Spleen (tissue), 11 donors: ENCODE measurements around the gene NUDT4. TPM values are rescaled to one million over a fixed set of nuclear protein-coding genes. Genes with fewer than 3 reads are reported as not detected.
"Not testable (repeated sequence)": the region's sequence is repeated elsewhere in the genome, so short reads cannot be mapped to it uniquely, and the experiment has no call there.

Experiments
- DNase-seq: peaks from one replicate; pipeline ENCODE4 v3.0.0-alpha.2; 2020
- H3K27ac ChIP-seq, 8 donors: fragments of 200-600 bp; sonication (generic) in 7 of 8; 1 replicate in 4 of 8; 2 replicates in 4 of 8; pipeline versions ENCODE4 v1.5.0 to v1.8.0; 2016 to 2021; ENCODE audit warnings: inconsistent platforms in 4 of 8, mild to moderate bottlenecking in 4 of 8, moderate library complexity in 1 of 8
- H3K27me3 ChIP-seq, 7 donors: fragments of 200-600 bp; sonication (generic) in 6 of 7; replicated peaks in 1 of 7; 1 replicate in 4 of 7; 2 replicates in 3 of 7; pipeline versions ENCODE4 v1.5.0 to v1.8.0; 2016 to 2021; ENCODE audit warnings: inconsistent platforms in 3 of 7, mild to moderate bottlenecking in 1 of 7
- H3K36me3 ChIP-seq, 6 donors: fragments of 200-600 bp; sonication (generic) in 5 of 6; 1 replicate in 4 of 6; 2 replicates in 2 of 6; pipeline versions ENCODE4 v1.5.0 to v1.8.0; 2016 to 2021; ENCODE audit warnings: inconsistent platforms in 2 of 6
- H3K4me1 ChIP-seq, 6 donors: fragments of 200-600 bp; sonication (generic) in 5 of 6; 1 replicate in 3 of 6; 2 replicates in 3 of 6; pipeline versions ENCODE4 v1.5.0 to v1.8.0; 2016 to 2021; ENCODE audit warnings: inconsistent platforms in 3 of 6
- H3K4me3 ChIP-seq, 8 donors: fragments of 200-600 bp; sonication (generic) in 7 of 8; 1 replicate in 4 of 8; 2 replicates in 4 of 8; pipeline versions ENCODE4 v1.5.0 to v1.8.0; 2016 to 2021; ENCODE audit warnings: inconsistent platforms in 4 of 8, mild to moderate bottlenecking in 4 of 8, moderate library complexity in 2 of 8
- H3K9me3 ChIP-seq, 8 donors: fragments of 200-600 bp; sonication (generic) in 7 of 8; 1 replicate in 4 of 8; 2 replicates in 4 of 8; pipeline versions ENCODE4 v1.5.0 to v1.8.0; 2016 to 2021; ENCODE audit warnings: inconsistent platforms in 4 of 8
- POLR2A ChIP-seq, 3 donors: fragments of 450-650 bp; IDR thresholded peaks; one replicate each; pipeline ENCODE4 v1.5.1; 2017; ENCODE audit warnings: antibody characterized with exemption in 3 of 3, mild to moderate bottlenecking in 1 of 3
- POLR2AphosphoS5 ChIP-seq, 3 donors: sonication (generic); formaldehyde crosslinking; IDR thresholded peaks; one replicate each; pipeline ENCODE4 v1.5.1; 2017; ENCODE audit warnings: antibody characterized with exemption in 3 of 3
- WGBS, 5 donors: extraction: QIAGEN DNeasy Blood & Tissue Kit in 3 of 5; methylation state at CpG; one replicate each; pipeline versions ENCODE4 v1.1.5 to v1.1.7; 2013 to 2018; 5-methylcytosine and 5-hydroxymethylcytosine counted together
- intact Hi-C: fragments of 100-400 bp; cut with DNase I; formaldehyde crosslinking; loops from one replicate; pipeline ENCODE4 v1.15.0; 2023; ENCODE audit warnings: low total_unique reads
- polyA plus RNA-seq, 3 donors: library from polyadenylated mRNA; stranded (reverse); fragments of 200-250 nt; gene quantifications; one replicate each; pipeline ENCODE4 v1.2.1, GENCODE V29; 2013
- total RNA-seq, 7 donors: library from RNA; depleted of rRNA in 3 of 7; stranded (reverse); fragments of >200 nt in 3 of 7; fragmentation: NEBNext Ultra II Directional in 4 of 7; extraction: Animal tissue kit (Norgen Biotek cat#: 25700) in 4 of 7; gene quantifications; one replicate each; pipeline versions ENCODE4 v1.1.0 to v1.2.1, GENCODE V29; 2016 to 2021
- TF ChIP-seq, protein P1 (sequence below), 11 experiments: fragments of 200-600 bp in 7 of 11; fragments of 450-650 bp in 4 of 11; sonication (generic) in 4 of 11; IDR thresholded peaks in 8 of 11; conservative IDR thresholded peaks in 3 of 11; 1 replicate in 7 of 11; 2 replicates in 4 of 11; pipeline versions ENCODE4 v1.4.0 to v1.8.0; 2016 to 2021; ENCODE audit warnings: antibody characterized with exemption in 11 of 11, inconsistent platforms in 4 of 11, mild to moderate bottlenecking in 1 of 11
- donor health status: healthy with polysubstance abuse.
- donor health status: DM: no; HTN: no; CAD: no; lungs with moderate emphysema.
- donor health status: DM: no; HTN: no; CAD: no.
- donor health status: Bipolar disorder and iron deficiency.
- donor health status: healthy.
- donor health status: DM: no; HTN: no; CAD: no.
- donor health status: DM: yes; HTN: yes; CAD: no.

The NUDT4 gene
- total and polyA plus RNA-seq, 10 donors: 14.9 to 59.3 (median 42.2) TPM

DNA sequence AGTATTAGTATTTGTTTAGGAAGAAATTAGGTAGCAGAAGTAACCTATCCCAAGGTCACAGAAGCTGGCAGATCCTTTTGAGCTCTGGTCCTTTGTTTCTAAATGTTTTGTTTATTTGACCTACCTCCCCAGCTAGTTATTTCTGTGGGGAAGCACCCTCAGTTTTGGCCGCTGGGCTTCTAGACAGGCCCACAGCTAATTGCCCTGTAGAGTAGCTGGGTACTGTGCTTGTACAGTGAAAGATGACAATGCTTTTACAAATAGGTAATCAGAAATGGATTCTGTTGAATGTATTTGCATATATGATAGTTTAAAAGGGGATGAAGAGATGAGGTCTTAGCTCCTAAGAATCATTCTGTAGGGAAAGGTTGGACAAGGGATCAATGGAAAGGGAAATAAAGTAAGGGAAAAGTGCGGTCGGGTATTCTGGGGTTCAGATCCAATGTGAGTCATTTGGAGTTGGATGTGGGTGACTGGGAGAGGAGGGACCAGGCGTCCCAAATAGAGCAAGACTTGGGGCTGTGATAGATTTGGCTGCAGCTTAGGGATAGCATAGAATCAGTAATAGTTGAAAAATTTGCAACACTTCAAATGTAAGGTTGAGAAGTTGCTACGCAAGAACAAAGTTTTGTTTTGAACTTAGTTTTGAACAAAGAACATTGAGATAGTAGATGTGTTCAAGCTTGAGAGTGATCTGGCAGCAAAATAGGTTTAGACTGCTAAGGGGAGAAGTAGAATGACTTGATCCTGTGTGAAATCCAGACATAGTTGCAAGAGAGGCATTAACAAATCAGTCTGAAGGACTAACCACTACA lies 3.6 kb downstream of the NUDT4 start:
- TF ChIP-seq, protein P1, sequence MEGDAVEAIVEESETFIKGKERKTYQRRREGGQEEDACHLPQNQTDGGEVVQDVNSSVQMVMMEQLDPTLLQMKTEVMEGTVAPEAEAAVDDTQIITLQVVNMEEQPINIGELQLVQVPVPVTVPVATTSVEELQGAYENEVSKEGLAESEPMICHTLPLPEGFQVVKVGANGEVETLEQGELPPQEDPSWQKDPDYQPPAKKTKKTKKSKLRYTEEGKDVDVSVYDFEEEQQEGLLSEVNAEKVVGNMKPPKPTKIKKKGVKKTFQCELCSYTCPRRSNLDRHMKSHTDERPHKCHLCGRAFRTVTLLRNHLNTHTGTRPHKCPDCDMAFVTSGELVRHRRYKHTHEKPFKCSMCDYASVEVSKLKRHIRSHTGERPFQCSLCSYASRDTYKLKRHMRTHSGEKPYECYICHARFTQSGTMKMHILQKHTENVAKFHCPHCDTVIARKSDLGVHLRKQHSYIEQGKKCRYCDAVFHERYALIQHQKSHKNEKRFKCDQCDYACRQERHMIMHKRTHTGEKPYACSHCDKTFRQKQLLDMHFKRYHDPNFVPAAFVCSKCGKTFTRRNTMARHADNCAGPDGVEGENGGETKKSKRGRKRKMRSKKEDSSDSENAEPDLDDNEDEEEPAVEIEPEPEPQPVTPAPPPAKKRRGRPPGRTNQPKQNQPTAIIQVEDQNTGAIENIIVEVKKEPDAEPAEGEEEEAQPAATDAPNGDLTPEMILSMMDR (IDR thresholded peaks at IDR 0.05 in 8 of 11, conservative IDR thresholded peaks at IDR 0.05 in 3 of 11): no peak
- TF ChIP-seq POLR2A (IDR thresholded peaks at IDR 0.05): no peak
- TF ChIP-seq POLR2AphosphoS5 (IDR thresholded peaks at IDR 0.05): no peak
- Histone ChIP-seq H3K4me3 (peak overlapping the region in 6 of 8 donors; percentile 3 to 86 (median 80)), H3K4me1 (peaks cover 20 to 84% (median 67%) of the 10 kb centered on the region in 6 donors), H3K27ac (peak overlapping the region in 4 of 8 donors; percentile 94 to 98 (median 96)), H3K27me3 (no peaks in the 10 kb centered on the region), H3K9me3 (no peaks in the 10 kb centered on the region), H3K36me3 (peaks cover 0 to 11% (median 0%) of the 10 kb centered on the region in 6 donors)
- intact Hi-C loops: loop anchor here (10.0 kb wide), 1 partner anchor 287 kb away; no protein-coding TSS in a partner anchor
- no peak for DNase-seq
- WGBS, 5 donors: 72 to 85% (median 79%) methylated on average over 5 of the region's 5 CpGs

DNA sequence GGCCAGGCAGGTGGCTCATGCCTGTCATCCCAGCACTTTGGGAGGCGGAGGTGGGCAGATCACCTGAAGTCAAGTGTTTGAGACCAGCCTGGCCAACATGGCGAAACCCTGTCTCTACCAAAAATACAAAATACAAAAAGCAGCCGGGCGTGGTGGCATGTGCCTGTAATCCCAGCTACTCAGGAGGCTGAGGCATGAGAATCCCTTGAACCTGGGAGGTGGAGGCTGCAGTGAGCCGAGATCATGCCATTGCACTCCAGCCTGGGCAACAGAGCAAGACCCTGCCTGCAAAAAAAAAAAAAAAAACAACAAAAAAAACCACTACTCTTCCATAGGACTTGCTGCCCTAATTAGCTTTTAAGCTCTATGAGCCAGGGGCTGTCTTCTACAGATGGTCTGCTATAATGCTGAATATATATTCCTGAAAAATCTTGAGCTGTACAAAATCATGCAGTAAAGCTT lies 4.3 kb downstream of the NUDT4 start:
- H3K27me3 ChIP-seq, H3K9me3 ChIP-seq, DNase-seq: not testable (repeated sequence)
- intact Hi-C loops: loop anchor here (10.0 kb wide), 1 partner anchor 287 kb away; no protein-coding TSS in a partner anchor
- H3K4me1 ChIP-seq: peaks cover 15 to 84% (median 61%) of the 10 kb centered on the region in 6 donors
- peak overlapping the region in 1 of 8 donors; percentile 86 for H3K4me3 ChIP-seq
- H3K27ac ChIP-seq: peak overlapping the region in 1 of 8 donors; percentile 95
- WGBS, 5 donors: 87 to 96% (median 95%) methylated on average over 5 of the region's 5 CpGs
- H3K36me3 ChIP-seq: peaks cover 0 to 14% (median 0%) of the 10 kb centered on the region in 6 donors

DNA sequence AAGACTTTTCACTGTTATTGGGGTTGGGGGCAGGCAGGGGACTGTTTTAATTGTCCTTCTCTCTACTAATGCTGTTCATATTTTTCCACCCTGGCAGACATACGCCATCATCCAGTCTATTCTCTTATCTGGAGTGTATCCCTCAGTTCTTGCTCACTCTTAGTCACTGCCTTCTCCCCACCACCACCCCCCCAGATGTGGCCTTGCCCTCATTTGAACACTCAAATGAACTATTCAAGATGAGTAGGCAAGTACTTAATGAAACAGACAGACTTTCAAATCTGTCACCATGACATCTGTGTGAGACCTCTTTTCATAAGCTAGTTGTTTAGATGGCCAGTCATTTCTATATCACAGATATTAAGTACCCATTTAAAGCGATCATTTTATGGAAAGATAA lies 10.1 kb downstream of the NUDT4 start:
- H3K4me3 ChIP-seq: no peak overlapping the region
- WGBS, 5 donors: 72 to 81% (median 76%) methylated on average over 2 of the region's 2 CpGs
- no peaks in the 10 kb centered on the region for H3K27me3 ChIP-seq
- H3K36me3 ChIP-seq: peaks cover 0 to 23% (median 0%) of the 10 kb centered on the region in 6 donors
- DNase-seq: no peak
- no peak overlapping the region for H3K27ac ChIP-seq
- H3K9me3 ChIP-seq: no peaks in the 10 kb centered on the region
- no peak for TF ChIP-seq POLR2A (IDR thresholded peaks at IDR 0.05)
- TF ChIP-seq, protein P1 (IDR thresholded peaks at IDR 0.05 in 8 of 11, conservative IDR thresholded peaks at IDR 0.05 in 3 of 11): no peak
- TF ChIP-seq POLR2AphosphoS5 (IDR thresholded peaks at IDR 0.05): no peak
- intact Hi-C loops: loop anchor here (10.0 kb wide), 1 partner anchor 293 kb away; no protein-coding TSS in a partner anchor
- H3K4me1 ChIP-seq: peaks cover 0 to 91% (median 49%) of the 10 kb centered on the region in 6 donors

DNA sequence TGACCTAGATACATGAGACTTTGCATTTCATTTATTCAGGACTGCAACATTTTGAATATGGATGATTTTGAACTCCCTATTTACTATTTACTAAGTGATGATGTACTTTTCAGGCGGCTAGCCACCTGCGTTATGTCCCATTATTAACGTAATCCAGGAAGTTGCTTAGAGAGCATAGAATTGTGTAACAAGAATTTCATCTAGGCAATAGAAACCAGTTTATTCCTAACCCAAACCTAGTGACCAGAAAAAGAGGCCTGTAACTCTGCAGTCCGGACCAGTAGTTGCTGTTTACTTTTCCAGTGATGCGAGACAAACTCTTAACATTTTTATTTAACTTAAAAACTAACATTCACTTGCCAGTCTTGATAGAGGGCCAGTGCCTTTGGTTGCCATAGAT lies 12.3 kb downstream of the NUDT4 start:
- Histone ChIP-seq H3K36me3 (peaks cover 0 to 20% (median 4%) of the 10 kb centered on the region in 6 donors), H3K27me3 (no peaks in the 10 kb centered on the region), H3K27ac (peak overlapping the region in 2 of 8 donors; percentile 18 to 35), H3K4me3 (no peak overlapping the region), H3K9me3 (no peaks in the 10 kb centered on the region), H3K4me1 (peaks cover 0 to 75% (median 28%) of the 10 kb centered on the region in 6 donors)
- TF ChIP-seq POLR2AphosphoS5 (IDR thresholded peaks at IDR 0.05): no peak
- intact Hi-C loops: no loop called here
- DNase-seq: no peak
- WGBS, 5 donors: 40 to 83% (median 62%) methylated on average over 5 of the region's 5 CpGs
